Uterus (tissue), 2 donors: Measurements from ENCODE around the gene PIAS2.
"Not testable (repeated sequence)": the region's sequence is repeated elsewhere in the genome, so short reads cannot be mapped to it uniquely, and the experiment has no call there.

Source experiments
- POLR2A ChIP-seq, 2 donors: fragments of 450-650 bp; IDR thresholded peaks; one replicate each; pipeline ENCODE4 v1.6.1; 2016; ENCODE audit warnings: antibody characterized with exemption in 2 of 2, mild to moderate bottlenecking in 1 of 2, moderate library complexity in 1 of 2
- TF ChIP-seq, protein P1 (sequence below), 4 experiments: fragments of 200-600 bp in 2 of 4; fragments of 450-650 bp in 2 of 4; sonication (generic) in 2 of 4; IDR thresholded peaks; one replicate each; pipeline ENCODE4 v1.5.1; 2016 to 2019; ENCODE audit warnings: antibody characterized with exemption in 4 of 4, mild to moderate bottlenecking in 2 of 4, moderate library complexity in 1 of 4

DNA sequence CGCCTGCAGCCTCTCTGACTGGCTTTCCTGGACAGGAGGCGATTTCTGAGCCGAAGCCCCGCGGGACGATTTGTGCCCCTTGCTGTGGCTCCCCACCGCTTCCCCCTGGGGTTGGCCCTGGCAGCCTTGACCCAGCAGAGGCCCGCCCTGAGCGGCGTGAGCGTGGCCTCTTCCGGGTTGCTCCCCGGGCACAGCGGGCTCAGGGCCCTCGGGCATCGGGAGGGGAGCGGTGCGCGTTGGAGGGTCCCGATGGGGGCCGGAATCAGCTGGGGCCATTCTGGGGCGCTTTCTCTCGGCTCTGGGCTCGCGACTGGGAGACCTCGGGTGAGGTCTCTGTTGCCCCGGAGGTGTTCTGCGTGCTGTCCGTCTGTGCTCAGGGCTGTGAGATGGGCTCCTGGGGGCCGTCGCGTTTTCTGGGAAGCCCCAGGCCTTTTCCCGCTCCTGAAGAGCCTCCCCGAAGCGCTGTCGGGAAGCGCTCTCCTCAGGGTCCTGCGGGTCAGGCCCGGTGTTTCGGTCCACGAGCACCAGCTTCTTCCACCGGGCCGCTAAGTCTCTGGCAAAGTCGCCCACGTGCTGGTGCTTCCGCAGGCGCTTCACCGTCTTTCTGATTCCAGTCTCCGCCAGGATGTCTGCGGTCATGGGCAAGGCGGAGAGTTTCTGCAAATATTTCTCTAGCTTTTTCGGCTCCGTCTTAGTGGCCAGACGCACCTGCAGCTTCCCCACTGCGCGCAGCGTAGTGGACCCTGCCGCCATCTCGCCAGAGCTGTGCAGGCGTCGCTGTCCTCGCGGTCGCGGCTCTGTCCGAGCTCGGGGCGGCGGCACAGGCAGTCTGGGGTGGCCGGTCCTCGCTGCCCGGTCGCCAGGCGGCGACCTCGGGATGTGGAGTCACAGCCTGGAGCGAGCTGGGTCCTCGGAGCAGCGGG, 46.6 kb upstream of the PIAS2 start:
- TF ChIP-seq, protein P1, sequence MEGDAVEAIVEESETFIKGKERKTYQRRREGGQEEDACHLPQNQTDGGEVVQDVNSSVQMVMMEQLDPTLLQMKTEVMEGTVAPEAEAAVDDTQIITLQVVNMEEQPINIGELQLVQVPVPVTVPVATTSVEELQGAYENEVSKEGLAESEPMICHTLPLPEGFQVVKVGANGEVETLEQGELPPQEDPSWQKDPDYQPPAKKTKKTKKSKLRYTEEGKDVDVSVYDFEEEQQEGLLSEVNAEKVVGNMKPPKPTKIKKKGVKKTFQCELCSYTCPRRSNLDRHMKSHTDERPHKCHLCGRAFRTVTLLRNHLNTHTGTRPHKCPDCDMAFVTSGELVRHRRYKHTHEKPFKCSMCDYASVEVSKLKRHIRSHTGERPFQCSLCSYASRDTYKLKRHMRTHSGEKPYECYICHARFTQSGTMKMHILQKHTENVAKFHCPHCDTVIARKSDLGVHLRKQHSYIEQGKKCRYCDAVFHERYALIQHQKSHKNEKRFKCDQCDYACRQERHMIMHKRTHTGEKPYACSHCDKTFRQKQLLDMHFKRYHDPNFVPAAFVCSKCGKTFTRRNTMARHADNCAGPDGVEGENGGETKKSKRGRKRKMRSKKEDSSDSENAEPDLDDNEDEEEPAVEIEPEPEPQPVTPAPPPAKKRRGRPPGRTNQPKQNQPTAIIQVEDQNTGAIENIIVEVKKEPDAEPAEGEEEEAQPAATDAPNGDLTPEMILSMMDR (IDR thresholded peaks at IDR 0.05) = not testable (repeated sequence)
- not testable (repeated sequence) for TF ChIP-seq POLR2A (IDR thresholded peaks at IDR 0.05)
